KOPT-K1 (cell line): ENCODE data around the gene NDUFB10.
"Not testable (repeated sequence)": the region's sequence is repeated elsewhere in the genome, so short reads cannot be mapped to it uniquely, and the experiment has no call there.

Source experiments
- H3K27ac ChIP-seq: fragments of 200-600 bp; sonication (generic); 2 replicates; pipeline ENCODE4 v1.5.1; 2016; ENCODE audit warnings: antibody characterized with exemption, mild to moderate bottlenecking, low read depth, low read length; ENCODE audit not compliant: poor library complexity, severe bottlenecking
- H3K36me3 ChIP-seq: fragments of 200-600 bp; sonication (generic); 2 replicates; pipeline ENCODE4 v1.5.1; 2017; ENCODE audit warnings: antibody characterized with exemption, mild to moderate bottlenecking, low read length, moderate library complexity; ENCODE audit not compliant: insufficient read depth
- H3K9me3 ChIP-seq: fragments of 200-600 bp; sonication (generic); 2 replicates; pipeline ENCODE4 v1.5.1; 2017; ENCODE audit warnings: antibody characterized with exemption, low read length, mild to moderate bottlenecking; ENCODE audit not compliant: insufficient read depth, poor library complexity, severe bottlenecking

Gene NDUFB10

DNA sequence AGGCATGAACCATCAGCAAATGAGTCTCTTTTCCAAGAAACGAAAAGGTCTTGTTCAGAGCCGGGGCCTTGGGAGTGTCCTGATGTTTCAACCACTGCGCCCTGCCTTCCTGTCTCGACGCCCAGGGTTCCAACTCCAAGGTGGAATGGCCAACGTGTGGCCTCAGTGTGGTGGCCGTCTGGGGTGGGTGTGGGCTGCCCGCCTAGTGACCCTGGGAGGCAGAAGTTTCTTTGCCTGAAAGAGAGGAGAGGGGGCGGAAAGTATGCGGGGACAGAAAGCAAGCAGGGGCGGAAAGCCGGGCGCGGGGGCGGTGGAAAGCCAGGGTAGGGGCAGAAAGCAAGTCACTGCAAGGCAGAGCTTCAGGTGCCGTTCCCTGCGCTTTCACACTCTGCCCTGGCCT is 20.4 kb upstream of the NDUFB10 start:
- H3K27ac ChIP-seq, result no peak overlapping the region
- no peaks in the 10 kb centered on the region for H3K9me3 ChIP-seq
- peaks cover 6% of the 10 kb centered on the region; the same call in 1 of the 2 replicates for H3K36me3 ChIP-seq

DNA sequence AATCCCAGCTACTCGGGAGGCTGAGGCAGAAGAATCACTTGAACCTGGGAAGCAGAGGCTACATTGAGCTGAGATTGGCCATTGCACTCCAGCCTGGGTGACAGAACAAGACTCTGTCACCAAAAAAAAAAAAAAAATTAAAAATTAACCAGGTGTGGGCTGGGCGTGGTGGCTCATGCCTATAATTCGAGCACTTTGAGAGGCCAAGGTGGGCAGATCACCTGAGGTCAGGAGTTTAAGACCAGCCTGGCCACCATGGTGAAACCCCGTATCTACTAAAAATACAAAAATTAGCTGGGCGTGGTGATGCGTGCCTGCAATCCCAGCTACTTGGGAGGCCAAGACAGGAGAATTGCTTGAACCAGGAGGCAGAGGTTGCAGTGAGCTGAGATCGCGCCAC is 19.5 kb upstream of the NDUFB10 start:
- not testable (repeated sequence) for H3K9me3 ChIP-seq, H3K36me3 ChIP-seq, H3K27ac ChIP-seq

DNA sequence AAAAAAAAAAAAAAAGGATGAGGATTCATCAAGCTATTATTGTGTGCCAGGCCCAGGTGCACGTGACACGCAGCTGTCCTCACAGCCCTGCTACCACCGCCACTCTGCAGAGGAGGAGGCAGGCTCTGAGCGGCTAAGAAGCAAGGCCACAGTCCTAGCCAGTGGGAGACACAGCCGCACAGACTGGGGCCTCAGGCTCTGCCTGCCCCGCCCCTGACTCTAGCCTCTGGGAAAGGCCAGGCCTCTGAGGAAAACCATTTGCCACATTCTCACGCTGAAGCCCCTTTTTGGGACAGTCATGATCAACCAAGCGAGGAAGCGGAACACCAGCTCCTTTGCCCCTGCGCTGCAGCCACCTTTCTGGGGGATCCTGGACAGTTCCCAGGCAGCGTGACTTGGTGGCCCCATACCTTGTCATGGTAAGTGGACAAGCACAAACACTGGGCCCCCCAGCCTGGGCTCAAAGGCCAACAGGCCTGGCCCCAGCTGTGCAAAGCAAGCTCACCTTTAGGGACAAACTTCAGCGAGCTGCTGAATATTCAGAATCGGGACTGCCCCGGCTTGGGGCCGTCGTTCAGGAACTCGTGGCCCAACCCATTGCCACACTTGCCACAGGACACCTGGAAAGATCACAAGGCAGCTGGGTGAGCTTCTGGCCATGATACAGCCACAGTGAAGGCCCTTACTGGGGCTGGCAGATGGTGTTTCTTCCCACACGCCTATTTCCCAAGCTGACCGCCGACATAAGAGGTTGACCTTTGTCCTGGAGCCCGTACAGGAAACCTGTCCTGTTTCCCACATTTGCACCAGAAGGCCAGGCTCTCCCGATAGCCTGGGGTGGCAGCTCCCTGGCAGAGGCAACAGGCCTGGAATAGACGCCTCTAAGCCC is 18.8 kb upstream of the NDUFB10 start:
- H3K36me3 ChIP-seq, result peaks cover 6% of the 10 kb centered on the region; the same call in 1 of the 2 replicates
- H3K9me3 ChIP-seq, result no peaks in the 10 kb centered on the region
- no peak overlapping the region for H3K27ac ChIP-seq

DNA sequence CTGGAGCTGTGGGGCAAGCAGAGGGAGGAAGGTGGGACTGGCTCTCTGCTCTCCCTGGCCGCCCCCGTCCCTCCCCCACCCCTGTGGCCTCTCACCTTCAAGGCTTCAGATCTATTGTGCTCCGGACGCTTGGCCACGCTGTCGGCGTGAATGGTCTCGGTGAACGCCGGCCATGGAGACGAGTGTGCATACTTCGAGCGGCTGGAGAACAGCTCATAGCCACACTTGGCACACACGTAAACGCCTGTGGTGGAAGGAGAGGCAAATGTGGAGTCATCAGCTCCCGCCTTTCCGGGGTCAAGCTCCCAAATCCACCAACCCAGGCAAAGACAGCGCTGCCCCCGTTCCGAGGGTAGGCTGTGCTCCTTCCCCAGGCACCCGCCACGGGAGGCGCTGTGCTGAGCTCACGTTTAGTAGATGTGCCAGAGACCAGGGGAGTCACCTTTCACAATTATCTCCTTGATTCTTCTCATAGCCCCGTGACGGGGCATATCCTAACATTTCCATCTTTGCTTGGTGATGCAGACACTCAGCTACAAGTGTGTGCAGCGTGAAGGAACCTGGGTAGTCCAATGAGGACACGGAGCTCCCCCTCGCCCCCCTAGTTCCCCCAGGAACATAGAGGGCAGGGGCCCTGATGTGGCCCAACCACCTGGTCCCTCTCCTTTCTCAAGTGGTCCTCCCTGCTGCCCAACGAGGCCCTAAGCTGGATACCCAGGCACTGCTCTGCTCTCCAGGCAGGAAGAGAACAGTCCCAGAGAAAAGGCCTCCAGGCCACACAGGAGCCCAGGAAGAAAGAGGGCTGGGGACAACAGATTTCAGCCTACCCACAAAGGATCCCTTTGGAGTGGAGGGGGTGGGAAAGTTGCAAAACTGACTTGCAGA is 17.9 kb upstream of the NDUFB10 start:
- H3K27ac ChIP-seq, result no peak overlapping the region
- peaks cover 6% of the 10 kb centered on the region; the same call in 1 of the 2 replicates for H3K36me3 ChIP-seq
- no peaks in the 10 kb centered on the region for H3K9me3 ChIP-seq

DNA sequence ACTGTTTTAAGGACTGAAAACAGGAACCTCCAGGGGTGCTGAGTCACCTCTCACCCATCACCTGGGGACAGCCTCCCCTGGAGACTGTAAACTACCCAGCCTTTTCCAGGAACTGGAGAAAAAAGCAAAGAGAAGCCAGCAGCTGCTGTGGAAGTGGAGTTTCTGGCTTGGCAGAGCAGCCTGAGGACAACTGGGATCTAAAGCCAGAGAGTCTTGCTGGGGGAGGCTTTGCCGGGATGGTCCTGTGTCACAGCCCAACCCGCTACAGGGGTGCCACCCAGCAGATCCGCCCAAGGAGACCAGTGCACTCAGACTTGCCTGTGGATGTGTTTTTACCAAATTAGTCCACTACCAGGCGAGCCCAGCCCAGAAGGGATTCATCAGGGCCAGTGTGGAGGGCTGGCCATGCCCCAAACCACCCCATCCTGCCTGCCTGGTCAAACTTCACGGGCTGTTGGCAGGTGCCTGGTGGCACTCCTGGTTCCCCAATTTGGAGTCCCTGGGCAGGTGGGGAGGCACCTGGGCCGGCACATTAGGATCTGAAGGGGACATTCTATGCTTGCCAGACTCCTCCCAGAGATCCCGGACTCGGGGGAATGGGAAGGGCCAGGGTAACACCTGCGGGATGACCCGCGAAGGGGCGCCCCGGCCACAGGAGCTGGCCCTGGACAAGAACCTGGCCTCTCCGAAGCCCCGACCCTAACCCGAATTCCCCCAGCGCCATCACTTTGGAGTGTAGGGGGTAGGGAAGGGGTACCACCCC is 17.1 kb upstream of the NDUFB10 start:
- Histone ChIP-seq H3K9me3 (no peaks in the 10 kb centered on the region), H3K27ac (peak overlapping the region; percentile 53), H3K36me3 (peaks cover 6% of the 10 kb centered on the region; the same call in 1 of the 2 replicates)

DNA sequence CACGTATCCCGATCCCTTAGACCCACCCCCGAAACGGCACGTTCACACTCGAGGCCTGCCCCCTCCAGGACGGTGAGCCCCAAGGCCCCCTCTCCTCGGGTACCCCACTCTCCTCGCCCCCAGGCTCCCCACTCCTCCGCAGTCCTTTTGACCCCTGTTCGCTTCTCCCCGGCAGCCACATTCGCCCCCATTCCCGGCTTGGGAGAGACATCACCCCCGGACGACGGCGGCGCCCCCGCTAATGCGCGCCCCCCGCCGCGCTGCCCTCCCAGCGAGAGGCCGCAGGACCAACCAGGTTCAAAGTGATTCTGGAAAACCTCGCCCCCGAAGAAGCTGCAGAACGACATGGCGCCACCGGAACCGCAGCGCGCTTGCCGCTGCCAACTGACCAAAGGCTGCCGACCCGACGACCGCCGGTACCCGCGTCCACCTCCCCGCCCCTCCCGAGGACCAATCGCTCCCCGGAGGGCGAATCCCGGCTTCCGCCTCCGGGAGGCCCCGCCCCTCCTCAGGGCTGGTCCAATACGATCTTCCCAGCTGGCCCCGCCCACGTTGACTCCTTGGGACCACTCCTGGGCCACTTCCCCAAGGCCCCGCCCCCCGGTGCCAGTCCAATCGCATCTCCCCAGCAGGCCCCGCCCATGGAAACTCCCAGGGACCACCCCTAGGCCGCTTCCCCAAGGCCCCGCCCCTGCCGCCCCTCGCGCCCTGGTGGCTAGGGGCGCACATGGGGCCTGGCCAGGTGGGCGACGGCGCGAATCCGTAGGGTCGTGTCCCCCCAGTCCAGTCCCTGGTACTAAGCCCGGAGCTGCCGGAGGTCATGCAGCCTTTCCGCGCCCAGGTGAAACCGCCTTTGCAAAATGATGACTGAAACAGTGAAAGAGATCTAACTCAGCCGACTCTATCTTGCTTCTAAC is 16.3 kb upstream of the NDUFB10 start, which contains the start of gene MSRB1:
Gene MSRB1, minus strand, starts transcription at position 390 of the 917 bp plus-strand sequence. Its CDS starts 43 bp downstream, at position 347.
- H3K9me3 ChIP-seq, result no peaks in the 10 kb centered on the region
- peaks cover 4% of the 10 kb centered on the region; the same call in 1 of the 2 replicates for H3K36me3 ChIP-seq
- peak within 1 kb of the TSS; percentile 53 for H3K27ac ChIP-seq

DNA sequence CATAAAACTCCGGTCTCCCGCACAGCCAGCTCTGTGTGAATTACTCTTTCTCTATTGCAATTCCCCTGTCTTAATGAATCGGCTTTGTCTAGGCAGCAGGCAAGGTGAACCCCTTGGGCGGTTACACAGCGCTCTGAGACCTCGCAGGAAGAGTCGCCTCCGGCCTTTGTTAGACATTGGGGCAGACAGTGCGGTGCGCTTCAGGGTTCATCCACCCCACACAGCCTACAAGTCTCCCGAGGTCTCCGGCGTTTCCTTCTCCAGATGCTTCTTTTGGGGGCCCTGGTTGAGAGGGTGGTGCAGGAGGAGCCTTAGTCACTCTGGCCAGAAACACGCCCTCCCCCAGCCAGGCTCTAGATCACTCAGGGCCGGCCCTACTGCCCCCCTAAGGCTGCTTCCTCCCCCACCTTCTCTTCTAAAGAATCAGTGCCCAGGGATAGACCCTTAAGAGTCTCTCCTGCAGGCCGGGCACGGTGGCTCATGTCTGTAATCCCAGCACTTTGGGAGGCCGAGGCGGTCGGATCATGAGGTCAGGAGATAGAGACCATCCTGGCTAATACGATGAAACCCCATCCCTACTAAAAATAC is 14.6 kb upstream of the NDUFB10 start:
- Histone ChIP-seq H3K36me3 (no peaks in the 10 kb centered on the region), H3K27ac (no peak overlapping the region), H3K9me3 (no peaks in the 10 kb centered on the region)

DNA sequence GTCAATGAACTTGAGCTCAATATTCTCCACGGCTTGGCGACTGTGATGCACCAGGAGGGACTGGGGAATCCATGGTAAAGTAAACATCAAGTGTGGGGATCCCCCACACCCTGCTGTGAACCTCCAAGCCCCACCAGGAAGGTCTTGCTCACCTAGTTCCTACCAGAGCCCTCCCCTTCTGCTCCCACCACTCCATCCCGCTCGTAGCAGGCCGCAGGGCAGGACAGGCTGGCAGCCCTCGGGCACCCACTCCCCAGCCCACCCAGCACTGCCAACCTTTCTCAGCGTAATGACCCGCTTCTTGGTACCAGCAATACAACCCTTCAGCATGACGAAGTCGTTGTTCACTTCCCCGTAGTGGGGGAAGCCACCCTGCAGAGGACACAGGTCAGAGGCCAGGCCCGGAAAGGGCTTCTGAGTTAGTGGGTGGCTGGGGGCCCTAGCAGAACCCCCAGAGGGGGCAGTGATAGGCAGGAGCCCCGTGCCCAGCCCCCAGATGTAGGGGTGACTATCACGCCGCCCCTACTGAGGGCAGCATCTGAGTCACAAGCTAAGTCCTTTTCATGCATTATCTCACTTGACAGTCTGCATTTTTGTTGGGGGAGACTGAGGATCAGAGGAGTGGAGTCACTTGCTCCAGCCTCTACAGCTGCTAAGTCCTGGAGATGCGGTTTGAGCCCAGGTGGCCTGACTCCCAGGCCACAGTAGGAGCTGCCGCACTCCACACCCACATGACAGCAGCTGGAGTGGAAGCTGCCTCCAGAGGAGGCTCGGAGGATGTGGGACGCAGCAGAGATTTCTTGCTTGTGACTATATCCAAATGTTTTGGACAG is 13.6 kb upstream of the NDUFB10 start:
- Histone ChIP-seq H3K36me3 (no peaks in the 10 kb centered on the region), H3K27ac (no peak overlapping the region), H3K9me3 (no peaks in the 10 kb centered on the region)

DNA sequence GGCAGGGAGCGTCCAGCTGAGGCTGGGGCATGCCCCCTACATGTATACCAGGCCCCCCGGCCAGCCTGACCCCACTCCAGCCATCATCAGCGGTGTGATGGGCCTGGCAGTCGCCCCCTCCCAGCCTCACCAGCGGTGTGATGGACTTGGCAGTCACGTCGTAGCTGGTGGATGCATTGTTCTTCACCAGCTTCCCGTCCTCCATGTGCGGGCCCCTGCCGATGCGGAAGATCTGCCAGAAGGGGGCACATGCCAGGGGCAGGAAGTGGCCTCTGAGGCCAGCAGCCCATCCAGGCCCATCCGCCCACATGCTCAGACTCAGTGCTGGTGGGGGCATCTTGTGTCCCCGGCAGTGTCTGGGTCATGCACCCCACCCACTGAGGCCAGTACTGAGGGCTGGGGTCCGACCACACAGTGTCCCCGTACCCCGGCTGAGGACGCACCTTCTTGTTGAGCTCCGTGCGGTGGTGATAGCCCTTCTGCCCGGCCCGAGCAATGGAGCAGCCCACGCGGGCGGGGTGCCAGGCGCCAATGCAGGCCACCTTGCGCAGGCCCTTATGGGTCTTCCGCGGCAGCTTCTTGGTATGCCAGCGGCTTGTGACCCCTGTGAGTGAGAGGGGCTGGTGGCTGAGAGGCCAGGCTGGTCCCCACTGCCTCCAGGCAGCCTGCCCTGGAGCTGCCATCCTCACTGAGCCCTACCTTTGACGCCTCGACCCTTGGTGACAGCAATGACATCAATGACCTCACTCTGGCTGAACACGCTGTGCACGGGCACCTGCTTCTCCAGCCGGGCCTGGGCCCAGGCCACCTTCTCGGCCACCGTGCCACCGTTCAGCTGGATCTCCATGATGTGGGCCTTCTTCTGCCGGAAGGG is 12.6 kb upstream of the NDUFB10 start:
- Histone ChIP-seq H3K36me3 (no peaks in the 10 kb centered on the region), H3K9me3 (no peaks in the 10 kb centered on the region), H3K27ac (no peak overlapping the region)

DNA sequence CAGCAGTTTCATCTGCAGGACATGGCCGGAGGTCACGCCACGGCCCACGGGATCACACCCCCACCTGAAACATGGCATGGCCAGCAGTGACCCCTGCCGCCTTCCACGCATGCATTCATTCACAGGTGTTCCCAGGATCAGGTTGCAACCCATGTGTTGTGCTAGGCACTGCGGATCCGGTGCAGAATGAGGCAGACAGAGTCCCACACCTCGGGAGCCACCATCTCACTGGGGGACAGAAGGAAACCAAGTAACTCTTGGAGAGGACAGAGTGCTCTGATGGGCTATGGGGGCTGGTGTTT is 12.0 kb upstream of the NDUFB10 start:
- H3K27ac ChIP-seq, result no peak overlapping the region
- H3K36me3 ChIP-seq, result no peaks in the 10 kb centered on the region
- no peaks in the 10 kb centered on the region for H3K9me3 ChIP-seq

DNA sequence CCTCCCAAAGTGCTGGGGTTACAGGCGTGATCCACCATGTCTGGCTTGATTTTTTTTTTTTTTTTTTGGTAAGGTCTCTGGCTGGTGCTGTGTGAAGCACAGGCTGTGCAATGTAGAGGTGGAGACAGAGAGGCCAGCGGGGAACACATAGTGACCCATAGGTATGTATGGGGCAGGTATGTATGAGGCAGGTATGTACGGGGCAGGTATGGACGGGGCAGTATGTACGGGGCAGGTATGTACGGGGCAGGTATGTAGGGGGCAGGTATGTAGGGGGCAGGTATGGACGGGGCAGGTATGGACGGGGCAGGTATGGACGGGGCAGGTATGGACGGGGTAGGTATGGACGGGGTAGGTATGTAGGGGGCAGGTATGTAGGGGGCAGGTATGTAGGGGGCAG is 9.8 kb upstream of the NDUFB10 start:
- Histone ChIP-seq H3K36me3 (no peaks in the 10 kb centered on the region), H3K9me3 (no peaks in the 10 kb centered on the region), H3K27ac (no peak overlapping the region)

DNA sequence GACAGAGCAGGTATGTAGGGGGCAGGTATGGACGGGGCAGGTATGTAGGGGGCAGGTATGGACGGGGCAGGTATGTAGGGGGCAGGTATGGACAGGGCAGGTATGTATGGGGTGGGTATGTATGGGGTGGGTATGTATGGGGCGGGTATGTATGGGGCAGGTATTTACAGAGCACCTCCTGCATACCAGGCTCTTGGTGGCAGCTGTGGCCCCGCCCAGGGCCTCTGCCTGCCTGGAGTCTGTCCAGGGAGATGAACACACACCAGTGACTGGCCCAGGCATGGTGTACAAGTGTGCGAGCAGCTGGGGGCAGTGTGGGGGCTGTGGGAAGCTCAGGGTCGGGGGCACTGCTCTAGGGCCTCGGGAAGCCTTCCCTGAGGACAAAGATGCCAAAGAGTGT is 9.3 kb upstream of the NDUFB10 start:
- no peak overlapping the region for H3K27ac ChIP-seq
- no peaks in the 10 kb centered on the region for H3K9me3 ChIP-seq
- H3K36me3 ChIP-seq, result no peaks in the 10 kb centered on the region
